Endothelial cell of umbilical vein (primary cell): ENCODE measurements around the gene ZNF599.

Experiments used
- CTCF ChIP-seq, 2 donors: IDR thresholded peaks; 1 replicate in 1 of 2; 2 replicates in 1 of 2; pipeline ENCODE4 v1.5.1; 2011; ENCODE audit warnings: low read length in 2 of 2, mild to moderate bottlenecking in 2 of 2, moderate library complexity in 2 of 2, control low read depth in 1 of 2, inconsistent platforms in 1 of 2, low read depth in 1 of 2; ENCODE audit not compliant: insufficient read depth in 1 of 2; ENCODE audit errors: extremely low read depth in 1 of 2
- EZH2 ChIP-seq: IDR thresholded peaks from 2 replicates; pipeline ENCODE4 v1.6.1; 2012; ENCODE audit warnings: borderline replicate concordance, low read depth, mild to moderate bottlenecking, moderate library complexity, low read length, inconsistent platforms; ENCODE audit not compliant: severe bottlenecking
- JUN ChIP-seq: IDR thresholded peaks from 2 replicates; pipeline ENCODE4 v1.6.1; 2011; ENCODE audit warnings: borderline replicate concordance, low read depth; ENCODE audit not compliant: insufficient read length, insufficient read depth
- MAX ChIP-seq: IDR thresholded peaks from 2 replicates; pipeline ENCODE4 v1.6.1; 2011; ENCODE audit not compliant: insufficient read depth, insufficient read length
- POLR2A ChIP-seq: IDR thresholded peaks from 2 replicates; pipeline ENCODE4 v1.6.1; 2012; ENCODE audit warnings: low read depth, mild to moderate bottlenecking, control low read depth, low read length
- POLR2AphosphoS5 ChIP-seq: IDR thresholded peaks from 2 replicates; pipeline ENCODE4 v1.6.1; 2012; ENCODE audit warnings: low read depth, mild to moderate bottlenecking, control low read depth, low read length, moderate library complexity; ENCODE audit not compliant: insufficient read depth

- TF ChIP-seq CTCF (IDR thresholded peaks at IDR 0.05; ENCODE audit: extremely low read depth in 1 of 2, insufficient read depth in 1 of 2, low read depth in 1 of 2, low read length in 2 of 2) (no peak), POLR2AphosphoS5 (no peak), POLR2A (no peak), JUN (no peak), EZH2 (no peak), MAX (no peak)
These were observed 31.1 kb upstream of the ZNF599 start for GRCh38 chr19:34804115-34804514.
